ENCODE measurements around the gene SLC33A1. TPM values are rescaled to one million over a fixed set of nuclear protein-coding genes. Genes with fewer than 3 reads are reported as not detected.
"Not testable (repeated sequence)": the region's sequence is repeated elsewhere in the genome, so short reads cannot be mapped to it uniquely, and the experiment has no call there.

The SLC33A1 gene
- 15.2 TPM for polyA plus RNA-seq (2013, experiment 1 of 4)
- polyA plus RNA-seq (2013, experiment 2 of 4): 14.5 TPM
- polyA plus RNA-seq (2013, experiment 3 of 4): 11.9 TPM
- 12.5 TPM for polyA plus RNA-seq (2013, experiment 4 of 4)

DNA sequence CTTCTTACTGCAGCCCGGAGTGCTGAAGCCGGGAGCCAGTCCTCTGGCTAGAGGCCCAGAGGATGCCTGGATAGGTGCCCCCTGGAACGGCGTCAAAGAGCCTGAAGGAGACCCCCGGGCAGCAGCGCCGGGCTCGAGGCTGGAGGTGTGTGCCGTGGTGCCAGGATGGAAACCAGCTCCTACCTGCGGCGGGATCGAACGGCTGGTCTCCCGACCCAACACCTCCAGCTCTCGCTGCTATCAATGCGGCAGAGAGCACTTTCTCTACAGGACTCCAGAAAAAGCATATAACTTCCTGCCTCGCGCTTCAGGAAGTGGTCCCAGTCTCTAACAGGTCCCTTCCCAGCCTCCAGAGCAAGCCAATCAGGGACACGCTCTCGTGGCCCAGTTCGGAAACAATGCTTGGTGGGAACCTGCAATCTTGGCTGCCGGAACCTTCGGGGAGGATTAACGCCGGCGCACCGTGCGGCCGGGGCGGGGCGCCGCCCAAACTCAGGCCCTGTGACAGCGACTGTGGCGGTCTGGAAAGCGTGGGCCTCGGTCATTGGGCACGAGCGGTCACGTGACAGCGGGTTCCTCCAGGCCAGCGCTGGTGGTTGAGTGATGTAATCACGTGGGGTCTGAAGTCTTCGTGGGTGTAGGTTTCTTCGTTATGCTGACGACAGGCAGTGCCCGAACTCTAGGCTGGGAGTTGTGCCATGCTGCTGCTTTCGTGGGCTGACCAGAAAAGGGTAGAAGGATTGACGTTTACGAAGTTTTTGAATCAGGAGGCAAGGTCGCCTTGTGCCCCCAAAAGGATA is at the start of gene SLC33A1:
Gene SLC33A1, minus strand, starts transcription at position 287 of the 800 bp plus-strand sequence. CDS start 430 bp downstream, outside the sequence.
- H3K27ac ChIP-seq (ENCODE audit: insufficient read depth, low read depth, low read length, poor library complexity, severe bottlenecking): peak within 1 kb of the TSS; percentile 60
- 4 to 5% methylated on average over 50 of the region's 50 CpGs for WGBS, 2 experiments
- no peaks in the 10 kb centered on the region for H3K36me3 ChIP-seq (ENCODE audit: control insufficient read depth, insufficient read depth, low read length)

DNA sequence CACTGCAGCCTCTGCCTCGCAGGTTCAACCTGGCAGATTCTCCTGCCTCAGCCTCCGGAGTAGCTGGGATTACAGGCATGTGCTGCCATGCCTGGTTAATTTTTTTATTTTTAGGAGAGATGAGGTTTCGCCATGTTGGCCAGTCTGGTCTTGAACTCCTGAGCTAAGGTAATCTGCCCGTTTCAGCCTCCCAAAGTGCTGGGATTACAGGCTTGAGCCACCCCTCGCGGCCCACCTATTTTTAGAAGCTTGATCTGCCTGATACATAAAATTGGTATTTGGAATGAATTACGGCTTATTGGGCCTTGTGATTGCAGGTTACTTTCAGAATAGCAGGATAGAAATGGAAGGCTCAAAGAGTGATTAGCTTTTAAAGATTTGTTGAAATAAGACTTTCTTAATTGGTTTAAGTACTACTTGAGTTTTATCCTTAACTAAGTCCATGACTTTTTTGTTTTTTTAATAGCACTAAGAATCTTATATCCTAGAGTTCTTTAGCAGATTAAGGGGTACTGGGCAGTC is 41.2 kb upstream of the SLC33A1 start:
- Histone ChIP-seq H3K9me3 (ENCODE audit: control insufficient read depth, low read length) (no peaks in the 10 kb centered on the region), H3K27ac (ENCODE audit: insufficient read depth, low read depth, low read length, poor library complexity, severe bottlenecking) (no peak overlapping the region), H3K4me1 (ENCODE audit: control insufficient read depth, insufficient read depth, low read length) (no peaks in the 10 kb centered on the region), H3K36me3 (ENCODE audit: control insufficient read depth, insufficient read depth, low read length) (peaks cover 27% of the 10 kb centered on the region), H3K4me3 (ENCODE audit: insufficient read depth, low read depth, low read length) (no peak overlapping the region), H3K27me3 (ENCODE audit: control insufficient read depth, insufficient read depth, low read length, poor library complexity, severe bottlenecking) (no peaks in the 10 kb centered on the region)
- 93 to 96% methylated on average over 7 of the region's 7 CpGs for WGBS, 2 experiments

More for the DNA sequence above, at the start of gene SLC33A1:
- Histone ChIP-seq H3K4me3 (ENCODE audit: insufficient read depth, low read depth, low read length) (peak within 1 kb of the TSS; percentile 91), H3K9me3 (ENCODE audit: control insufficient read depth, low read length) (no peaks in the 10 kb centered on the region), H3K27me3 (ENCODE audit: control insufficient read depth, insufficient read depth, low read length, poor library complexity, severe bottlenecking) (no peaks in the 10 kb centered on the region), H3K4me1 (ENCODE audit: control insufficient read depth, insufficient read depth, low read length) (peaks cover 4% of the 10 kb centered on the region)

DNA sequence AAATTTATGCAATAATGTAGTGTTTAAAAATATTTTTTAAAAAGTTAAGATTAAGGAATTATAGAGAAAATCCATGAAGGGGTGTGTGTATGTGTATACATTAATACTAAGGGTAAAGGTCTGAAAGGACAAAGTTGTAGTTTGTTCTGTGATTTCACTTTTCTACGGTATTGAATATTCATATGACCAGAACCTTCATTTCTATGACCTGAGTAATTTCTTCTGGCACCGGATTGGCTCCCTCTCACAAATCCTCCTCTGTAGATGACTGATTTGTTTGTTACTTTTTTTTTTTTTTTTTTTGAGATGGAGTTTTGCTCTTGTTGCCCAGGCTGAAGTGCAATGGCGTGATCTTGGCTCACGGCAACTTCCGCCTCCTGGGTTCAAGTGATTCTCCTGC is 37.1 kb upstream of the SLC33A1 start:
- no peak overlapping the region for H3K27ac ChIP-seq (ENCODE audit: insufficient read depth, low read depth, low read length, poor library complexity, severe bottlenecking)
- peaks cover 17% of the 10 kb centered on the region for H3K36me3 ChIP-seq (ENCODE audit: control insufficient read depth, insufficient read depth, low read length)
- 97% methylated on average over 3 to 5 of the region's 5 CpGs for WGBS, 2 experiments
- no peak overlapping the region for H3K4me3 ChIP-seq (ENCODE audit: insufficient read depth, low read depth, low read length)
- no peaks in the 10 kb centered on the region for H3K4me1 ChIP-seq (ENCODE audit: control insufficient read depth, insufficient read depth, low read length)
- no peaks in the 10 kb centered on the region for H3K27me3 ChIP-seq (ENCODE audit: control insufficient read depth, insufficient read depth, low read length, poor library complexity, severe bottlenecking)
- no peaks in the 10 kb centered on the region for H3K9me3 ChIP-seq (ENCODE audit: control insufficient read depth, low read length)

DNA sequence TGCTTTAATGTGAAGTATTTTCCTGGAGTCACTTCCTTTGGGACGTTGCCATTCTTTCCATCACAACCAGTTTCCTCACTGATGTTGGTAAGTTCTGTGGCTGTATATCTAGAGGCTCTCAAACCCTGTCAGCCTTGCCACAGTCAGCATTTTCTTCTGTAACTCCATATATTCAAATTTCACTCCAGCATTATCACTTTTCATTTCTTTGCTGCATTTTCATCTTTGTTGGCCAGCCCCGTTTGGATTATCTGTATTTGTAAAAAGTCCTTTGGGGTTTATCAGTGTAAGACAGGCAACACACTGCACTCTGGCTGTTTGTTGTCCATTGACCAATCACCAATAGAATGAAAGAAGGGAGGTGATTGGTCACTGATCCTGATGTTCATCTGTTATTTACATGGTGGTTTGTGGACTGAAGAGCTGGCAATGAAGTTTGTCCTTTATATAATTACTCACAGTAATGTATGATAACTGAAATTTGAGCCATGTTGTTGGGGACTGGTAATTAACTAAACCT is 36.5 kb upstream of the SLC33A1 start:
- no peaks in the 10 kb centered on the region for H3K9me3 ChIP-seq (ENCODE audit: control insufficient read depth, low read length)
- H3K36me3 ChIP-seq (ENCODE audit: control insufficient read depth, insufficient read depth, low read length): peaks cover 17% of the 10 kb centered on the region
- 83 to 92% methylated on average over 1 to 2 of the region's 2 CpGs for WGBS, 2 experiments
- H3K27ac ChIP-seq (ENCODE audit: insufficient read depth, low read depth, low read length, poor library complexity, severe bottlenecking): no peak overlapping the region
- no peaks in the 10 kb centered on the region for H3K4me1 ChIP-seq (ENCODE audit: control insufficient read depth, insufficient read depth, low read length)
- no peak overlapping the region for H3K4me3 ChIP-seq (ENCODE audit: insufficient read depth, low read depth, low read length)
- H3K27me3 ChIP-seq (ENCODE audit: control insufficient read depth, insufficient read depth, low read length, poor library complexity, severe bottlenecking): no peaks in the 10 kb centered on the region

DNA sequence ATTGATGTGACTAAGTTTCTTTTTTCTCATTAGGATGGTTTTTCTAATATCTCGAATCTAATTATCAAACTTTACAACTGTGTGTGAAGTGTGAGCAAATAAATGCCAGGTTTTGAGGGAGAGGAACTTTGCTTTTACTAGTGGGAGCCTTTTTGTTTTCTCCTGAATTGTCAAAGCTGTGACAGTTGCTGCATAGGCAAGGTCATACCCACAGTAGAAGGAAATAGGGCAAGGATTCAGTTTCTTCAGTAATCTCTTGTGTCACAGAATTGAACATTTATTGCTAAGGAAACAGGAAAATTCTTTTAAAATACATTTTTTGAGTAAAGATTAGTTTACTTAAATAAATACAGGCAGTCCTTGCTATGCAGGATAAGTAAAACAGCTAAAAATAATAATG is 35.7 kb upstream of the SLC33A1 start:
- Histone ChIP-seq H3K27me3 (ENCODE audit: control insufficient read depth, insufficient read depth, low read length, poor library complexity, severe bottlenecking) (no peaks in the 10 kb centered on the region), H3K27ac (ENCODE audit: insufficient read depth, low read depth, low read length, poor library complexity, severe bottlenecking) (no peak overlapping the region), H3K36me3 (ENCODE audit: control insufficient read depth, insufficient read depth, low read length) (peaks cover 10% of the 10 kb centered on the region), H3K4me1 (ENCODE audit: control insufficient read depth, insufficient read depth, low read length) (no peaks in the 10 kb centered on the region), H3K4me3 (ENCODE audit: insufficient read depth, low read depth, low read length) (no peak overlapping the region), H3K9me3 (ENCODE audit: control insufficient read depth, low read length) (no peaks in the 10 kb centered on the region)
- 80 to 91% methylated on average over 1 of the region's 1 CpG for WGBS, 2 experiments

DNA sequence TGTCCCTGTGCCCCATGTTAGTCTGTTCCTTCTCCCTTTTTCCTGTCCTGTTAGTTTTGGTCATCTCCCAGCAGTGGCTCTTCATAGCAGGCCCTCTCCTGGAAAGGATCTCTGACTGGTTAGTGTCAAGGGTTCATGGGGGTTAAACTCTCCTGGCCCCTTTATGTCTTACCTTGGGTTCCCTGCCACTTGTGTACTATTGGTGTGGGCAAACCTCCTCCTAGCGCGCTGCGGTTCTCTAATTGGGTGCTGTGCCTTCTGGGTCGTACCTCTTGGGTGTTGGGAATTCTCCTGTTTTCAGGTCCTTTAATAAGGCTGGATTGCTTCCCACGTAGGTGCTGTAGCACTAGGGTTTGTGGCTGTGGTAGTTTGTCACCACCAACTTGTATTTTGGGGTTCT is 35.0 kb upstream of the SLC33A1 start:
- H3K4me1 ChIP-seq (ENCODE audit: control insufficient read depth, insufficient read depth, low read length): no peaks in the 10 kb centered on the region
- no peak overlapping the region for H3K4me3 ChIP-seq (ENCODE audit: insufficient read depth, low read depth, low read length)
- H3K9me3 ChIP-seq (ENCODE audit: control insufficient read depth, low read length): no peaks in the 10 kb centered on the region
- H3K36me3 ChIP-seq (ENCODE audit: control insufficient read depth, insufficient read depth, low read length): peaks cover 3% of the 10 kb centered on the region
- no peaks in the 10 kb centered on the region for H3K27me3 ChIP-seq (ENCODE audit: control insufficient read depth, insufficient read depth, low read length, poor library complexity, severe bottlenecking)
- WGBS, 2 experiments: 95 to 99% methylated on average over 5 of the region's 5 CpGs
- H3K27ac ChIP-seq (ENCODE audit: insufficient read depth, low read depth, low read length, poor library complexity, severe bottlenecking): no peak overlapping the region

DNA sequence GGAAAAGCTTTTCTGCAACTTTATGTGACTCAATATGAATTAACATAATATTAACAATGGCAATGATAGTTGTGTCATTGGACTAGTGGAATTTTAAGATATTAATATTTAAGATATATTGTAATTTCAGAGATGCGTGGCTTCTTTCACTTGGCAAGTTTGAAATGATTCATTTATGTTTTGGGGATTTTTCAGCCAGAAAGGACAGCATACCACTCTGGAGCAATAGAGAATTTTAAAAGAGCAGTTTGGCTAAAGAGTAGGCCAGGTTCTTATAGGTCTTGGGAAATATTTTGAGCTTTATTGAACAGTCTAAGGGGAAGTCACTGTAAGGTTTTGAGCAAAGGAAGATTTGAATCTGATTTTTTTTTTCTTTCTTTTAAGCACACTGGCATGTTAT is 32.7 kb upstream of the SLC33A1 start:
- Histone ChIP-seq H3K27me3 (ENCODE audit: control insufficient read depth, insufficient read depth, low read length, poor library complexity, severe bottlenecking) (no peaks in the 10 kb centered on the region), H3K4me3 (ENCODE audit: insufficient read depth, low read depth, low read length) (no peak overlapping the region), H3K36me3 (ENCODE audit: control insufficient read depth, insufficient read depth, low read length) (no peaks in the 10 kb centered on the region), H3K4me1 (ENCODE audit: control insufficient read depth, insufficient read depth, low read length) (no peaks in the 10 kb centered on the region), H3K9me3 (ENCODE audit: control insufficient read depth, low read length) (no peaks in the 10 kb centered on the region), H3K27ac (ENCODE audit: insufficient read depth, low read depth, low read length, poor library complexity, severe bottlenecking) (no peak overlapping the region)
- WGBS, 2 experiments: 94 to 100% methylated on average over 1 of the region's 1 CpG

DNA sequence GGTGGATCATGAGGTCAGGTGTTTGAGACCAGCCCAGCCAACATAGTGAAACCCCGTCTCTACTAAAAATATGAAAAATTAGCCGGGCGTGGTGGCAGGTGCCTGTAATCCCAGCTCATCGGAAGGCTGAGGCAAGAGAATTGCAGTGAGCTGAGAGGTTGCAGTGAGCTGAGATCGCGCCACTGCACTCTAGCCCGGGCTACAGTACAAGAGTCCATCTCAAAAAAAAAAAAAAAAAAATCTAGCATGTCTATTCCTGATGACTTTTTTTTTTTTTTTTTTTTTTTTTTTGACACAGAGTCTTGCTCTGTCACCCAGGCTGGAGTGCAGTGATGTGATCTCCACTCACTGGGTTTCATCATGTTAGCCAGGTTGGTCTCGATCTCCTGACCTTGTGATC is 32.1 kb upstream of the SLC33A1 start:
- H3K4me1 ChIP-seq (ENCODE audit: control insufficient read depth, insufficient read depth, low read length); H3K27ac ChIP-seq (ENCODE audit: insufficient read depth, low read depth, low read length, poor library complexity, severe bottlenecking): not testable (repeated sequence)
- WGBS, 2 experiments: 96% methylated on average over 5 to 8 of the region's 8 CpGs

DNA sequence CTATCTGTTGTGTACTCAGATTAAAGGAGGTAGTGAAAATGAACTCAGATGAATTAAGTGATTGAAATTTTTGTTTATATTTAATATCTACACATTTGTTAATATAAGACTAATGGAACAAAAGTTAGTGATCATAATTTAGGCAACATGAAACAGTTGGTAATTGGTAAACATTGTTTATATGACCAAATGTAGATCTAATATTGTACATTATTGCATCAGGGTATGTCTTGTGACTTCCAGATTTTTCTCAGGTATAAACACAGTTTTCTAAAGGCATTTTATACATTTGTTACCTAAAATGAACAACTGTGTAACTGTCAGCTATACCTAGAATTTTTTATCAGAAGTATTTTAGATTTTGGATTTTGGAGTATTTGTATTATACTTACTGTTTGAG is 31.1 kb upstream of the SLC33A1 start:
- Histone ChIP-seq H3K27me3 (ENCODE audit: control insufficient read depth, insufficient read depth, low read length, poor library complexity, severe bottlenecking) (no peaks in the 10 kb centered on the region), H3K27ac (ENCODE audit: insufficient read depth, low read depth, low read length, poor library complexity, severe bottlenecking) (no peak overlapping the region), H3K4me3 (ENCODE audit: insufficient read depth, low read depth, low read length) (no peak overlapping the region), H3K9me3 (ENCODE audit: control insufficient read depth, low read length) (no peaks in the 10 kb centered on the region), H3K4me1 (ENCODE audit: control insufficient read depth, insufficient read depth, low read length) (no peaks in the 10 kb centered on the region), H3K36me3 (ENCODE audit: control insufficient read depth, insufficient read depth, low read length) (no peaks in the 10 kb centered on the region)

More for the DNA sequence above, 32.1 kb upstream of the SLC33A1 start:
- not testable (repeated sequence) for H3K9me3 ChIP-seq (ENCODE audit: control insufficient read depth, low read length); H3K4me3 ChIP-seq (ENCODE audit: insufficient read depth, low read depth, low read length); H3K36me3 ChIP-seq (ENCODE audit: control insufficient read depth, insufficient read depth, low read length); H3K27me3 ChIP-seq (ENCODE audit: control insufficient read depth, insufficient read depth, low read length, poor library complexity, severe bottlenecking)

DNA sequence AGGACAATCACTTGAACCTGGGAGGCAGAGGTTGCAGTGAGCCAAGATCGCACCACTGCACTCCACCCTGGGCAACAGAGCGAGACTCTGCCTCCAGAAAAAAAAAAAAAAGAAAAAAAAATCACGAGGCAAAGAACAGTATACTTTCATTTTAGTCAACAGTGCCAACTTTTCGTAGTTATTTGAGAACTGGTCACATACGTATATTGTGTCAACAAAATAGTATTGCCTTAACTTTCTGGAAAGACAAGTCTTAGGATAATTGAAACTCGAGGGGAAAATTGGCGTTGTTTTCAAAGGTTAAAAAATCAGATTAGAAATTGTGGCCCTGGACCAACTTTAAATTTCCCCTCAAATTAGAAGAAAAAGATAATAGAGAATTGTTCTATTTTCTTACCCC is 30.1 kb upstream of the SLC33A1 start:
- Histone ChIP-seq H3K27ac (ENCODE audit: insufficient read depth, low read depth, low read length, poor library complexity, severe bottlenecking) (no peak overlapping the region), H3K27me3 (ENCODE audit: control insufficient read depth, insufficient read depth, low read length, poor library complexity, severe bottlenecking) (no peaks in the 10 kb centered on the region), H3K4me1 (ENCODE audit: control insufficient read depth, insufficient read depth, low read length) (no peaks in the 10 kb centered on the region), H3K36me3 (ENCODE audit: control insufficient read depth, insufficient read depth, low read length) (no peaks in the 10 kb centered on the region), H3K9me3 (ENCODE audit: control insufficient read depth, low read length) (no peaks in the 10 kb centered on the region), H3K4me3 (ENCODE audit: insufficient read depth, low read depth, low read length) (no peak overlapping the region)
- WGBS, 2 experiments: 90 to 97% methylated on average over 6 to 7 of the region's 7 CpGs

Measured in ectodermal cell (in vitro differentiated cells).